Islet of Langerhans (tissue), 1 donor: ENCODE data around the gene SIK2.
"Not testable (repeated sequence)": the region's sequence is repeated elsewhere in the genome, so short reads cannot be mapped to it uniquely, and the experiment has no call there.

Experiments
- FAIRE-seq: peaks from one replicate; lab custom pipeline; 2011; peaks lifted over from hg19 to GRCh38; lab: Jason Lieb, UNC

Gene SIK2

GRCh38 chr11:111761036-111761435 lies 158.8 kb downstream of the SIK2 start:
- FAIRE-seq = no peak

DNA sequence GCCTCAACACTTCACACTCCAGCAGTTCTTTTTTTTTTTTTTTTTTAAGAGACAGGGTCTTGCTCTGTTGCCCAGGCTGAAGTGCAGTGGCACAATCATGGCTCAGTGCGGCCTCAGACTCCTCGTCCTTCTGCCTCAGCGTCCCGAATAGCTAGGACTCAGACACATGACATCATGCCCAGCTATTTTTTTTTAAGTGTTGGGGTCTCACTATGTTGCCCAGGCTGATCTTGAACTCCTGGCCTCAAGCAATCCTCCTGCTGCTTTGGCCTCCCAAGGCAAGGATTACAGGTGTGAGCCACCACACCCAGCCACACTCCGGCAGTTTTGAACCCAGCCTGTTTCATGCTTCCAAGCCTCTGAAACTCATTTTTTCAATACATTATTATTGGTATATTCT lies 160.3 kb downstream of the SIK2 start:
- FAIRE-seq = no peak

- no peak for FAIRE-seq
Observed at GRCh38 chr11:111762981-111763643, 160.9 kb downstream of the SIK2 start.

GRCh38 chr11:111764621-111765020 lies 162.4 kb downstream of the SIK2 start:
- no peak for FAIRE-seq

DNA sequence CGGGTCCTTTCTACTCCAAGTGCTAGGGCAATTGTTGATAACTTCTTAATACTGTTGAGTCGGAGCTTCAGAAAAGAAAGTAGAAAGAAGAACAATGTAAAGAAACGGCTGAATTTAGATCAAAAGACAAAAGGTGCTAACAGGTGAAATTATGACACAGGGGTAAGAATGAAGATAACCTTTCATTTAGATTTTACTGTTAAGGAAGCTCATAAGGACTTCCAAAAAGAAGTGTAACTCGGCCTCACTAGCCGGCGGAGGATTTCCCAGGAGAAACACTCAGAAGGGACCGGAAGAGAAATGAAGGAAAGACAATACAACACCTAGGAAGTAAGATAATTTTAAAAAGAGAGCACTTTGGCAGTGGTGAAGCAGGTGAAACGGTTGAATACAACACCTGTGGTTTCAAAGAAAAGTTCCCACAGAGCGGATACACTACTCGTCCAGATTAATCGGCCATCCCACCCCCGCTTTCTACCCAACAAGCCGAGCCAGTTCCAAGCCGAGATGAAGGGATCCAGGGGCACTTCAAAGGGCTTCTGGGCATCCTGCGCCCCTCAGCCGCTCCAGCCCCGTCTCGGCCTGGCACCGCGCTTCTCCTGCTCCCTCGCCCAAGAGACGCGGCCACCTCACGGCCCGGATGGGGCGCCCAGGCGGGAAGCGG lies 163.2 kb downstream of the SIK2 start:
- FAIRE-seq = no peak

- FAIRE-seq = no peak
Observed at GRCh38 chr11:111765984-111766833, 164.0 kb downstream of the SIK2 start, which contains the start of gene PPP2R1B. TSS of gene PPP2R1B (minus strand) at chr11:111766389. CDS start at chr11:111766361, 28 bp downstream.

GRCh38 chr11:111766834-111767142 lies 164.5 kb downstream of the SIK2 start:
- FAIRE-seq = no peak

- FAIRE-seq = no peak
Observed at GRCh38 chr11:111770581-111771134, 168.4 kb downstream of the SIK2 start.

DNA sequence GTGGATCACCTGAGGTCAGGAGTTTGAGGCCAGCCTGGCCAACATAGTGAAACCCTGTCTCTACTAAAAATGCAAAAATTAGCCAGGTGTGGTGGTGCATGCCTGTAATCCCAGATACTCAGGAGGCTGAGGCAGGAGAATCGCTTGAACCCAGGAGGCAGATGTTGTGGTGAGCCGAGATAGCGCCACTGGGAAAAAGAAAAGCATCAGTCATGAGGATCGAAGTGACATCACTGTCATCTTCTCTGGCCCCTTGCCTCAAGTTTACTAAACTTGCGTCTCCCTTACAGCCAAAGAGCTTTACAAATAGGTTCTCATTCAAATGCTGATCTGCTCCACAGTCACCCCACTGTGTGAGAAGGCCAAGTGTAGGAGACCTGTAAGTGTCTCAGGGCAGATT lies 169.0 kb downstream of the SIK2 start:
- FAIRE-seq = not testable (repeated sequence)

GRCh38 chr11:111772535-111772934 lies 170.3 kb downstream of the SIK2 start:
- FAIRE-seq = no peak

- FAIRE-seq = no peak
Observed at GRCh38 chr11:111774955-111775710, 172.9 kb downstream of the SIK2 start.

DNA sequence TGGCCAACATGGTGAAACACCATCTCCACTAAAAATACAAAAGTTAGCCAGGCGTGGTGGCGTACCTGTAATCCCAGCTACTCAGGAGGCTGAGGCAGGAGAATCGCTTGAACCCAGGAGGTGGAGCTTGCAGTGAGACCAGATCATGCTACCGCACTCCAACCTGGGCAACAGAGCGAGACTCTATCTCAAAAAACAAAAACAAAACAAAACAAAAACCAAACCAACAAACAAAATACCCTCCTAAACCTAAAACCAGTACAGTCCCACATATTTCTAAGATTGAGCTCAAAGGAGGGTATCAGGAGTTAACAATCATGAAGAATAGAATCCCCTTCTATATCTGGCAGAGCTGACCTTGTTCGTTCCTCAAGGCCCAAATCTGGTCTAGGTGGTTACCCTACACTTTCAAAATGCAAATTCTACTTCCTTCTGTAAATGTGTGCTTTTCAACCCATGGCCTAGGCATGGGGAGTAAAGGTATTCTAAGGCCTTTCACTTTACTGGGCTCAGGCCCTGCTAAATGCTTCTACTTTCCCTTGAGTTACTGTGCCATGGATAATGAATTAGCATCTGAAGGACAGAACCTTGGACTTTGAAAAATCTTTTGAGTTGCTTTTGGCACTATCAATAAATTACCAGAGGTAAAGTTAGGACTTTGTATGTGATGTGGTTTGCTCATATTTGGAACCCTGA lies 174.3 kb downstream of the SIK2 start:
- no peak for FAIRE-seq

DNA sequence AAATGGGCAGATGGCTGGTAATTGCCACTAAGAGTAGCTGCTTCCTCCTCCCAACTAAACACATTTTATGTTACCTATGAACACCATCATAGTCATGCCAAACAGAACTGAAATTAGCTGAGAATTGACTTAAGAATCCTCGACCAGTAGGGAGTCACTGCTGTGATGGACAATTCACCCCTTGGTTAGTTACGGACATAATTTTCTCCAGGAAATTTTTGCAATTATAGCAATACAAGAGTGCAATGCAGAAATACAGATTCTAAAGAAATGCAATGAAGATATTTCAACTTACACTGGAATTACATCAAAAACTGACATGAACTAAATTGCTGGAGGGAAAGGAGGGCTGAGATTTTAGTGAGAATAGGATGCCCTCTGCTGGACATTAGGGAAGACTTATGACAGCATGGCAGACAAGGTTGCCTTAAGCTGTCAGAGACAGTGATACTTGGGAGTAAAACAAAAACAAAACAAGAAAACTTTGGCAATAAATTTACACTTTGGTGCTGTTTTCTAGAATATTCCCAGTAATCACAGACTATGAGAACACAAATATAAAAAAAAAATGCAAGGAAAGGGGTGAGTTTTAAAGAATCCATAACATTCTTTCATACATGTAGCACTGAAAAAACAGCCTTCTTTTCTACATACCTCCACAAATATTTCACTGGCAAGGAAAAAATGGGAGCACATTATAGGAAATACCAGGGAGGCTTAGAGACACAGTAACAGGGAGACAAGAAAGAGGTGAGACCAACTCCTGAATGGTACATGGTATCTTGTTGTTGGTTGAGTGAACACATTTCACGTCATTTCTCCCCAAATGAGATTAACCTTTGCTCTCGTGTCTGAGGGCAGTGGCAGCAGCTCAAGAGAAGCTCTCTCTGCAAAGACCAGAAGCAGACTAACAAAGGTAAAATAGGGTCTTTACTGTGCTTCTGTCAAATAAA lies 175.1 kb downstream of the SIK2 start:
- FAIRE-seq = peak; percentile 87

DNA sequence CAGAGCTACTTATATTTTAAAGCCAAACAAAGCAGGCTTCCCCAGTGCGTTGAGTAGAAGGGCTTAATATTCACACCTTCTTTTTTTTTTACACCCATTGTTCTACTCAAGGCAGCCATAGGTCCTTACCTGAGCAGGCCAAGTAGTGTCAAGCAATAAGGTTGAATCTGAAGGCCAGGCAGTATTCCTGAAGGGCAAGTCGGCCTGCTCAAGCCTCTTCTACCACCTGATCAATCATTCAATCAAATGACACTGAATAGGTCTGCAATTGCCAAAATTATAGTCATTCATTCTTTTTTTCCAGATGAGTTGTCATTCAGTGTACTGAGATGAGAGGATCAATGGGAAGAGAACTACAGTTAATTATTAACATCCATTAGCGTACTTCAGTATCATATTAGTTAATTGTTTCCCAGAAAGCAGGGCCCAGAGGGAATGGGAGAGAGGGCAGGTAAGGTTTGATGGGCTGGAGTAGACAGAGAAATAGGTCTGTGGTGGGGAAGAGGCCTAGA lies 175.9 kb downstream of the SIK2 start:
- no peak for FAIRE-seq

DNA sequence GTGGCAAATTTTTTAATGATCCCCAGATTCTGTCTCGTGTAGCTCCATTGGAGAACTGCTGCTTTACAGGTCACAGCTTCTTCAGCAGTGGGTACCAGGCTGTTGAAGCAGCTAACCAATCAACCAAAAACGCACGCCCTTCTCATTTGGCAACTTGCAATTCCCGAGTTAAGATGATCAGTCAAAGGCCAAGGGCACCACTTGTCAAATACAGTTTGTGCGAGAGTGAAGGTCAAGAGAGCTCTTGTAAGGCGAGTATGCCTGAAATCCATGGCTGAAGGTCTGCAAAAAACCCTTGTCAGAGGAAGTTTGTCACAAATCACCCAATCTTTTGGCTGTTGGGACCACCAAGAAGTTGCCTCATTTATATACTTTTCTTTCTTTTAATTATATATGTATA lies 176.9 kb downstream of the SIK2 start:
- FAIRE-seq = no peak
